ENCODE results near the gene ACOT2.
"Not testable (repeated sequence)": the region's sequence is repeated elsewhere in the genome, so short reads cannot be mapped to it uniquely, and the experiment has no call there.

The ACOT2 gene

DNA sequence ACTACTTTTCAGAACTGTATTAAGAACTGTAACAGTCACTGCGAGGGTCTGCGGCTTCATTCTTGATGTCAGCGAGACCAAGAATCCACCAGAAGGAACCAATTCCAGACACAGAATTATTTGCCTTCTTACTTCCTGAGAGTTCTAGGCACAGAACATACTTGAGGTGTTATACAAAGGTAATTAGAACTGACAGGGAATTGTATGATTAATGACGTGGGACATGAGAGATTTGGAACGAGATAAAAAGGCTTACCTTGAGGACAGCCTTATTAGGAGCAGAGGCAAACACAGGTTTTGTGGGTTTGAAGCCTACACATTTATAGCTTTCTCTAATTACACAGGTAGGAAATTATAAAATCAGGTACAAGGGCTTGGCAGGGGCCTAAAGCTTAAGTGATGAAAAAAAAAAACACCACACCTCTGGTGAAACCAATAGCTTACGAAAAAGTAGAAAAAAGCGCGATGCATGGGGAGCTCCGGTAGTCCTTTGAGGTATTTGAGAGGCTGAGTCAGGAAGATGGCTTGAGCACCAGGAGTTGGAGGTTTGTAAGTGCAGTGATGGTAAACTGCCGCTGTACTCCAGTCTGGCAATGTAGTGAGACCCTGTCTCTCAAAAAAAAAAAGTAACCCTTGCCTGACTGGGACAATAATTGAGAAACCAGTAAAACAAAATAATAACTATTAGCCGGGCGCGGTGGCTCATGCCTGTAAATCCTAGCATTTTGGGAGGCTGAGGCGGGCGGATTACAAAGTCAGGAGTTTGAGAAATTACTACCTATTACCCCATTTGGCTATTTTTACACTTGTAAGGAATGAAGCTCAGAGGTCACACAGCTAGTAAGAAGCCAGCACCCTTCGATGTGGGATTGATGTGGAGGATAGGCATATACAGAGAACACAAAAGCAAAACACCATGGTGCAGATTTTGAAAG is 795 bp upstream of the ACOT2 start:
- no peak for DNase-seq (ENCODE audit: low read depth)

DNA sequence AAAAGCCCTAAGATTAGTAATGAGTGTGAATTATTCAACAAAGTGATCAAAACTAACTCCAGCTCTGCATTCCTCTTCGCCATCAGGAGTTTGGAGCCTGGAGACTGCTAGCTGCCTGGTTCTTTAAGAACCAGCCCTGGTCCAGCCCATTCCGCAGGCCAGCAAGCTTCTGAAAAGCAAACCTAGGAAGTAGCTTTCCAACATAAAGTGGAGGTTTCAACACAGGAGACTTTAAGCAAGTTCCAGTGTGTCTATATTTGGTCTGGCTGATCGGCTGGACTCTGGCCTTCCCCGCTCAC is 178 bp upstream of the ACOT2 start:
- DNase-seq (ENCODE audit: low read depth), result not testable (repeated sequence)

- peak; percentile 19 for DNase-seq (ENCODE audit: low read depth)
Measured at GRCh38 chr14:73570913-73571312, 1.9 kb downstream of the ACOT2 start.

DNA sequence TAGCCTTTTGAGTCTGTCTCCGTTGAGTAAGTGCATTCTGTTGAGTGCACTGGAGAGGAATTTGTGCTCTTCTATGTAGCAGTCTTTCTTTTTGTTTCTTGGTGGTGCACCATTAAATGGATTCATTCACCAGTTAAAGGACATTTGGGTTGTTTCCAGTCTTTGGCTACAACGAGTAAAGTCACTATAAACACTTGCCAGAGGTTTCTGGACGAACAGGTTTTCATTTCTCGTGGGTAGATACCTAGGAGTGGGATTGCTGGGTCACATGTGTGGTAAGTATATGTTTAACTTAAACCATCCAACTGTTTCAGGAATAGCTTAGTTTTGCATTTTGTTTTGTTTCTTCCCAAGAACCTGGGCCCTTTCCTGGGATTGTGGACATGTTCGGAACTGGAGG is 4.0 kb downstream of the ACOT2 start:
- DNase-seq (ENCODE audit: low read depth), result not testable (repeated sequence)

GRCh38 chr14:73573740-73574139 is 4.7 kb downstream of the ACOT2 start:
- not testable (repeated sequence) for DNase-seq (ENCODE audit: low read depth)

- not testable (repeated sequence) for DNase-seq (ENCODE audit: low read depth)
Measured at GRCh38 chr14:73574251-73574650, 5.2 kb downstream of the ACOT2 start.

- DNase-seq (ENCODE audit: low read depth), result no peak
Measured at GRCh38 chr14:73576391-73576790, 7.4 kb downstream of the ACOT2 start.

DNA sequence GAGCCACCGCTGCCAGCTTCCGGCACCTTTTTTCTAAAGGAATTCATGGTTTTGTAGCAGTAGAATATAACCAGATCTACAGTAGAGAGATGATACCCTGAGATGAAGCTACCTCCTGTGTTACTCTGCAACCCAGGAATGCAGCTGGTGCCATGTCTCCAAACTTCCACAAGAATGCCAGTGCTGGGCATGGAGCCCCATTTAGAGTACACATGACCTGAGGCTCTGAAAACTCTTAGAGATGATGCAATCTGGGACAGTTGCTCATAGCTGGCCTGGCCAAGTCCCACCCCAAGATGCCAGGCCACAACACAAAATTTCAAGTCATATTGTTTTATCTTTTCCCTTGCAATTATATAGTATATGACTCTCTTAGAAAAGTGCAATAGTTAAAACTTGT is 8.2 kb downstream of the ACOT2 start:
- DNase-seq (ENCODE audit: low read depth), result not testable (repeated sequence)

DNA sequence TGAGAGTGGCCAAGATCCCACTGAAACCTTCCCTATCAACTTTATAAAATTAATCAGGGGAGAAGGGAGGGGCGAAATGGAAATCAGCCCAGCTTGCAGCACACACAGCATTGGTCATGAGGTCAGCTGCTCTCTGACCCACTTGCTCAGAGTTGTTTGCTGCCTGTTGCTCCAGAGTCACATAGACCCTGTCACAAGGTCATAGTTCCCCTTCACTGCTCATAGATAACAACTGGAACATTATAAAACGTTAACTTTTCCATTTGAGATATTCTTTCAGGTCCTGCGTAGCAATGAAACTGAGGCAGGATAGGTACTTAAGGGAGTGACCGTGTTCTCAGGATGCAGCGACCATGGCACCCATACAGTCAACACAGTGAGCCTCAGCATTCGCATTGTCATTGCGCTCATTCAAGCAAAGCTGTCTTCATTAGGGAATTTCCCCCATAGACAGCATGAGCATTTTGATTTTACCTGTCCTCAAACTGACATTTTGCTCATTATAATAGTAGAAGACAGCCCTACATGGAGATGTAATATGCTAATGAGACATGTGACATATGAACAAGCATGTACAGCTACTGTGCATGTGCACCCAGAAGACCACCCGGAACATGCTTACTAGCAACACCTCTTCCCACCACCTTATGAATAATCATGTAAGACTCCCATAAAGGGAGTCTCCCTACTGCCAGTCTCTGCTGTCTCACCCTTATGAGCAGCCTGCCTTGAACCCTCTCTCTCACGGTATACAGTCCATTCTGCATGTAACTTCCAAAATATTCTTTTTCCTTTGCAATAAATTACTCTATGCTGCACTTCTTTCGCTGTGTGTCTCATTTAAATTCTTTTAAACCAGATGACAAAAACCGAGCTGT is 13.3 kb downstream of the ACOT2 start:
- not testable (repeated sequence) for DNase-seq (ENCODE audit: low read depth)

GRCh38 chr14:73588695-73589094 is 19.7 kb downstream of the ACOT2 start:
- DNase-seq (ENCODE audit: low read depth), result no peak

GRCh38 chr14:73589116-73589515 is 20.1 kb downstream of the ACOT2 start:
- DNase-seq (ENCODE audit: low read depth), result no peak

- not testable (repeated sequence) for DNase-seq (ENCODE audit: low read depth)
Measured at GRCh38 chr14:73590673-73591004, 21.6 kb downstream of the ACOT2 start.

GRCh38 chr14:73591690-73592449 is 22.9 kb downstream of the ACOT2 start, which contains the start of gene ACOT4:
Gene ACOT4 (plus strand): TSS chr14:73591873. CDS start chr14:73591960, 87 bp downstream.
- no peak for DNase-seq (ENCODE audit: low read depth)

- DNase-seq (ENCODE audit: low read depth), result no peak
Measured at GRCh38 chr14:73594491-73594890, 25.5 kb downstream of the ACOT2 start.

DNA sequence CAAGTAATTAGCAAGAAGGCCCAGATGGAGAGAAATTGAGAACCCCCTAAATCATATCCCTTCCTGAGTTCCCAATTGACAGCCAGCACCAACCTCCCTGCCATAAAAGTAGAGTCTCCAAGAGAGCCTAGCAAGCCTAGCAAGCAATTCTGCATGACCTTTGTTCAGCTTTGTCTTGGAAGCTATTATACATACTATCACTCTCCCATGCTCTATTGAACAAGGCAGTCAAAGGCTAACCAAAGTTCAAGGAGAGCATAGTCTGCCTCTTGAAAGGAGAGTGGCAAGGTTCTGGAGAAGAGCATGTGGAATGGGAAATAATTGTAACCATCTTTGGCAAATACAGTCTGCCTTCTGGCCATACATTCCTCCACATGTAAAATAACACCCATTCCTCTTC is 30.5 kb downstream of the ACOT2 start:
- DNase-seq (ENCODE audit: low read depth), result no peak

DNA sequence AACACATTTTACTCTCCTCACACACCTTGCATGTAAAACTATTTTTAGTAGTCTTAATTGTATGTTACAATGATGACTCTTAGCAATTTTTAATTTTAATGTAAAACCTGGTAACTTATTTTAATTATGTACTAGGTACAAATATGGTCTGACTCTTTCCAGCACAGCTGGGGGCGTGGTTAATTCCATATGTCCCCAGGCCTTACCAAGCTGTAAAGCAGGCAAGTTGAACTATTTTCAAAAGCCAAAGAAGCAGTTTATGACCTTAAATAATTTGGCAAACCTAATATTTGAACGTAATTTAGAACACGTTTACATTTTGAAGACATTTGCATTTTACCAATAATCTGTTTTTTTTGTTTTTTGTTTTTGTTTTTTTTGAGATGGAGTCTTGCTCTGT is 34.0 kb downstream of the ACOT2 start:
- no peak for DNase-seq (ENCODE audit: low read depth)

DNA sequence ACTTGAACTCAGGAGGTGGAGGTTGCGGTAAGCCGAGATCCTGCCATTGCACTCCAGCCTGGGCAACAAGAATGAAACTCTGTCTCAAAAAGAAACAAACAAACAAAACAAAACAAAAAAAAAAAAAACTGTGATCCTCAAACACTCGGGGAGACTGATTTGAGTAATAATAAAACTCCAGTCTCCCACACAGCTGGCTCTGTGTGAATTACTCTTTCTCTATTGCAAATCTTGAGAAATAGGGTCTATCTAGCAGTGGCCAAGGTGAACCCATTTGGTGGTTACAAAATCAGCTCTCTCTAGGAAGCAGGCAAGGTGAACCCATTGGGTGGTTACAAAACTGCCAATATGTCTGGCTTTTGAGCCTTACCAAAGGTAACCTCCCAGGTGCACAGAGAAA is 37.3 kb downstream of the ACOT2 start:
- DNase-seq (ENCODE audit: low read depth), result no peak

GRCh38 chr14:73607241-73607640 is 38.2 kb downstream of the ACOT2 start:
- no peak for DNase-seq (ENCODE audit: low read depth)

- DNase-seq (ENCODE audit: low read depth), result no peak
Measured at GRCh38 chr14:73610687-73611086, 41.7 kb downstream of the ACOT2 start.

DNA sequence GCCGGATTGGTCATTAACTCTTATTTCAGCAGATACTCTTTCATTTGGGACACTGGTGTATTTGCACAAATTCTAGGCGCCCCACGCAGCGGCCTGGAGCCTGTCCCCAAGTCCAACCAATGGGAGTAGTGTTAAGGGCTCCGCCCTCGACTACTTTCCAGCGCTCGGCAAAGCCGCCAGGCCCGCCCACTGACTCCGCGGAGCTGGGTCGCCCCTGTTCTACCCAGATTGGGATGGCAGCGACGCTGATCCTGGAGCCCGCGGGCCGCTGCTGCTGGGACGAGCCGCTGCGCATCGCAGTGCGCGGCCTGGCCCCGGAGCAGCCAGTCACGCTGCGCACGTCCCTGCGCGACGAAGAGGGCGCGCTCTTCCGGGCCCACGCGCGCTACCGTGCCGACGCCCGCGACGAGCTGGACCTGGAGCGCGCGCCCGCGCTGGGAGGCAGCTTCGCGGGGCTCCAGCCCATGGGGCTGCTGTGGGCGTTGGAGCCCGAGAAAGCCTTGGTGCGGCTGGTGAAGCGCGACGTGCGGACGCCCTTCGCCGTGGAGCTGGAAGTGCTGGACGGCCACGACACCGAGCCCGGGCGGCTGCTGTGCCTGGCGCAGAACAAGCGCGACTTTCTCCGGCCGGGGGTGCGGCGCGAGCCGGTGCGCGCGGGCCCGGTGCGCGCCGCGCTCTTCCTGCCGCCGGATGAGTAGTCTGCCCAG is 43.5 kb downstream of the ACOT2 start, which contains the start of gene ACOT6:
Gene ACOT6, plus strand, starts transcription at position 179 of the 707 bp plus-strand sequence. Its CDS starts 55 bp downstream, at position 234.
- DNase-seq (ENCODE audit: low read depth), result peak; percentile 31

- DNase-seq (ENCODE audit: low read depth), result no peak
Measured at GRCh38 chr14:73613046-73613383, 44.0 kb downstream of the ACOT2 start.

Measured in stimulated activated CD8-positive, alpha-beta memory T cell treated with anti-CD3 and anti-CD28 coated beads, Interleukin-15, amount 100 ng/mL, for 24 hours (primary cell).